Astrocyte of the cerebellum (primary cell): ENCODE data around the gene ARHGEF6.

Experiments
- DNase-seq: peaks from one replicate; pipeline ENCODE4 v3.0.0-alpha.2; 2011; ENCODE audit warnings: low read depth
- H3K4me3 ChIP-seq: 2 replicates; pipeline ENCODE4 v1.5.1; 2011; ENCODE audit warnings: mild to moderate bottlenecking, low read depth, low read length, moderate library complexity
- in situ Hi-C: cut with HindIII; loops from 2 replicates; pipeline ENCODE4 v1.10.0; 2017; ENCODE audit warnings: low sequenced_read_pairs
- TF ChIP-seq, protein P1 (sequence below): IDR thresholded peaks from 2 replicates; pipeline ENCODE4 v1.5.1; 2012; ENCODE audit warnings: low read length, low read depth, moderate library complexity, mild to moderate bottlenecking; ENCODE audit errors: missing control alignments

ARHGEF6 gene

DNA sequence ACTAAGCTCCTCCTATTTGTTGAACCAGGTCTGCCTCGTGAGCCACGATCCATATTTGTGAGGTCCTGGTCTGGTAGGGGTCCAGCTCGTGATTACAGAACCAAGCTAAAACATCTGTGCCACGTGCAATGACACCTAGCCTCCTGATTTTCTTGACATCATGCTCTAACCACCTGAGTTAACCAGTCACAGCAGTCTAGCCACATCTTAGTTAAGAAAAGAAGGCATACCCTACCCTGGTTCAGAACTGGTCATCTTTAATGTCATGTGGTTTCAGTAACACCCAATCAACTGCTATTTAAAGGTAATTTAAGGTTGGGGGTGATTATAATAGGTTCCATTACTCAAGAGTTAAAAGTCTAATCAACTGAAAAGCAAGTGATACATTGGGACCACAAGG, 28.4 kb downstream of the ARHGEF6 start:
- no peak for DNase-seq
- in situ Hi-C loops: no loop called here

DNA sequence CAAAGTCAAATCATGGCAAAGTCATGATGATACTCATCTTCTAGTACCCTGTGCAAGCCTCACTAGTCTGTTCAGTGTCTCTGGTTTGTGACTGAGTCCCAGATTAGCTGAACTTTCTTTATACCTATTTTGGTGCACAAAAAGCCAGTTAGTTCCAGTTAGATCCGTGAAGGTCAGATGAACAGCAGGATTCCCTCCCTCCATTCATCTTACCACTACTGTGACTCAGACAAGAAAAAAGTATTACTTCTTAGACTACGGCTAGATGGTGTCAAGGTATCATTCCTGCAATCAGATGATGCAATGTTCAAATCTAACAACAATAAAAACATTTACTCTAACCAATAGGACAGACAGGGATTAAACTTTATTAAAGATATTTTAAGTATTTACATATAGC, 30.4 kb downstream of the ARHGEF6 start:
- no peak overlapping the region for H3K4me3 ChIP-seq
- TF ChIP-seq, protein P1, sequence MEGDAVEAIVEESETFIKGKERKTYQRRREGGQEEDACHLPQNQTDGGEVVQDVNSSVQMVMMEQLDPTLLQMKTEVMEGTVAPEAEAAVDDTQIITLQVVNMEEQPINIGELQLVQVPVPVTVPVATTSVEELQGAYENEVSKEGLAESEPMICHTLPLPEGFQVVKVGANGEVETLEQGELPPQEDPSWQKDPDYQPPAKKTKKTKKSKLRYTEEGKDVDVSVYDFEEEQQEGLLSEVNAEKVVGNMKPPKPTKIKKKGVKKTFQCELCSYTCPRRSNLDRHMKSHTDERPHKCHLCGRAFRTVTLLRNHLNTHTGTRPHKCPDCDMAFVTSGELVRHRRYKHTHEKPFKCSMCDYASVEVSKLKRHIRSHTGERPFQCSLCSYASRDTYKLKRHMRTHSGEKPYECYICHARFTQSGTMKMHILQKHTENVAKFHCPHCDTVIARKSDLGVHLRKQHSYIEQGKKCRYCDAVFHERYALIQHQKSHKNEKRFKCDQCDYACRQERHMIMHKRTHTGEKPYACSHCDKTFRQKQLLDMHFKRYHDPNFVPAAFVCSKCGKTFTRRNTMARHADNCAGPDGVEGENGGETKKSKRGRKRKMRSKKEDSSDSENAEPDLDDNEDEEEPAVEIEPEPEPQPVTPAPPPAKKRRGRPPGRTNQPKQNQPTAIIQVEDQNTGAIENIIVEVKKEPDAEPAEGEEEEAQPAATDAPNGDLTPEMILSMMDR: no peak
- peak; percentile 13 for DNase-seq
- in situ Hi-C loops: no loop called here

More for the DNA sequence above, 28.4 kb downstream of the ARHGEF6 start:
- TF ChIP-seq, protein P1: no peak
- no peak overlapping the region for H3K4me3 ChIP-seq

DNA sequence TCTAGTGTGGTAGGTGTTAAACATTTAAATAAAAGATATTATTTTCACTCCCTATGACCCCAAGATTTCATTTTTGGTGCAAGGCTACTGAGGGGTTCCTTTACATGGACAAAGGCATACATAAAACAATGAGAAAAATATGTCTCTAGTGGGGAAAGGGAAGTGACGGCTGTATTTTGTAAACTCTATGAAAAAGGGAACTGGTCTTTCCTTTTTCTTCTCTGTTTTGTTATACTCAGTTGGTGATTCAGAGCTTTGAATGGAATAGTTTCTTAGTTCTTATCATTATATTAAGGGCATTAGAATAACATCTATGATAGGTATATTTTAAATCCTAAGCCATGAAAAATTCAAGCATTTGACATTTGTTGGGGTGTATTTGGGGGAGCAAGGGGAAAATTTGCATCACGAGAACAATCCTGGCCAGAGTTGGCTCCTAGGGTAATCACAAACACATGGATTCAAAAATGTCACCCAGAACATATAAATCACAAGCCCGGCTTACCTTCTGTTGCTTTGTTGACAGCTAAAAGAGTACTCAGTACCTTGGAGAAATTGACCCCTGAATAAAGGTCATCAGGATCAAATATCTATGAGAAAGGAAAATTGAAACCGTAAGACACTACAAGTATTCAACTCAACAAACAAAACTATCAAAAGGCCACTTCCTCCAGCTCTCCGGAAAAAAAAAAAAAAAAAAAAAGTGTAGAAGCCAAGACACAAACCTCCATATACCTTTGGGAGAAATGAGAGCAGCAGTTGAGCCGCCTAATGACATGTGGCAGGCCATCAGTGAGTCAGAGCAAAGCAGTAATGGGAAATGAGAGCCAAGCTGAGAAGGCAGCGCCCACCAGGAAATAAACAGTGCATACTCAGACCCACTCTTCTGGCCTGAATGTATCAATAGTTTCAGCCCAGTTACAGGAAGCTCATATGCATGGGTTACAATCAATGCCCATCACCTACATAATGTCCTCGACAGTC, 33.4 kb downstream of the ARHGEF6 start:
- DNase-seq: no peak
- no peak overlapping the region for H3K4me3 ChIP-seq
- in situ Hi-C loops: no loop called here
- TF ChIP-seq, protein P1: no peak

DNA sequence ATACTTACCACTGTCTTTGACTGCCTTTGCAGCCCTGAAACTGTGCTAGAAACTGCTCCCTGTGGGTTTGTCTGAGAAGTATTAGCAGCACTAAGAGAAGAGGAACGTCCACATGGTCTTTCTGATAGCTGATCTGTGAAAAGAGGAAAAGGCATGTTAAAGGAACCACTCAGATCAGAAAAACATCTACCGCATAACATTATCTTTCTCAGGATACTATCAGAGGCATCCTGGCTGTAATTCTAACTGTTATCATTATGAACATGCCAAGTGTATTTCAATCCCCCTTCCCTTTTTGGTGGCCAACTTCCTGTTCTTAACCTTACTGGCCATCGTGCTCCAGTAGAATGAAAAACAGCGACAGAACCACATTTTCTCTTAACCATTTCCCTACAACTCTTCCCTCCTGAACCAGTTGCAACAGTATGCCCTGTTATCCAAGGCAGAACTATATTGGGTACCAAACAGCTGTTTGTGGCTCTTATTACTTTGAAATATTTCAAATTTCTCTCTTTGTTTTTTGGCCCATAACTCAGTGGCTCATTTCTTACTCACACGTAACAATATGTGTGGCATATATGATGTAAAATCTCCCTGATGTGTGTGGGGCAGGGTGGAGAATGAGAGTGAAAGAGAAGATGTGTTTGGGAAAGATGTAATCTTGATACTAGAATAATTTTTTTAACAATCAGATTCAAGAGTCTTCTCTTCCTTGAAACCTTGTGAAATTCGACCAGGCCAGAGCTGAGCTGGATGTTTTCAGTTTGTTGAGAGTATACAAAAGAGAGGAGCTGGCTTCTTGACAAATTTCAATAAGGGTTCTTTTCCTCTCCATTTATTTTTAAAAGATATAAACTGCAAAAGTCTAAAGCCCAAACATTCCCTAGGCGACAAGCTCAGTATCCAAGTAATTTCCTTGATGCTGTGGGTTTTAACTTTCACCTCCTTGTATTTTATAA, 35.2 kb downstream of the ARHGEF6 start:
- DNase-seq: no peak
- TF ChIP-seq, protein P1: no peak
- in situ Hi-C loops: no loop called here
- no peak overlapping the region for H3K4me3 ChIP-seq

DNA sequence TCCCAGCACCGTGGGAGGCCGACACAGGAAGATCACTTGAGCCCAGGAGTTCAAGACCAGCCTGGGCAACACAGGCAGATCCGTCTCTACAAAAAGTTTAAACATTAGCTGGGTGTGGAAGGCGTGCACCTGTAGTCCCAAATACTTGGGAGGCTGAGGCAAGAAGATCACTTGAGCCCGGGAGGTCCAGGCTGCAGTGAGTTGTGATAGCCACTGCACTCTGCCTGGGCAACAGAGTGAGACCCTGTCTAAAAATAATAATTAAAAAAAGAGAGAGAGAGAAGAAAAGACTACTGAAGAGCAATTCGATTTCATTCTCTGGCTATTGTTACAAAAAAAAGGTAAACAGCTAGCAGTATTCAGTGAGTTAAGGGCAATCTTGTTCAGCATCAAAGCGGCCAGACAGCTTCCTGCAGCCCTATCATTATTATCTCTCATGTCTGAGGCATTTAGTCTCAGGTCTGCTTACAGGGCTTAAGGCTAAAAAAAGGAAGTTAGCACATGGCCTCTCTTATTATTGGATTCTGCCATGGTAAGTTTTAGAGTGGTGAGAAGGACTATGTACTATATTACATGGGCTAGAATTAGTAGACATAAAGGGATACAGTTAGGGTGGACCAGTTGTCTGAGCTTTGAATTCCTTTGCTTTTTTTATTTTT, 37.9 kb downstream of the ARHGEF6 start:
- TF ChIP-seq, protein P1: no peak
- in situ Hi-C loops: no loop called here
- no peak for DNase-seq
- H3K4me3 ChIP-seq: no peak overlapping the region

DNA sequence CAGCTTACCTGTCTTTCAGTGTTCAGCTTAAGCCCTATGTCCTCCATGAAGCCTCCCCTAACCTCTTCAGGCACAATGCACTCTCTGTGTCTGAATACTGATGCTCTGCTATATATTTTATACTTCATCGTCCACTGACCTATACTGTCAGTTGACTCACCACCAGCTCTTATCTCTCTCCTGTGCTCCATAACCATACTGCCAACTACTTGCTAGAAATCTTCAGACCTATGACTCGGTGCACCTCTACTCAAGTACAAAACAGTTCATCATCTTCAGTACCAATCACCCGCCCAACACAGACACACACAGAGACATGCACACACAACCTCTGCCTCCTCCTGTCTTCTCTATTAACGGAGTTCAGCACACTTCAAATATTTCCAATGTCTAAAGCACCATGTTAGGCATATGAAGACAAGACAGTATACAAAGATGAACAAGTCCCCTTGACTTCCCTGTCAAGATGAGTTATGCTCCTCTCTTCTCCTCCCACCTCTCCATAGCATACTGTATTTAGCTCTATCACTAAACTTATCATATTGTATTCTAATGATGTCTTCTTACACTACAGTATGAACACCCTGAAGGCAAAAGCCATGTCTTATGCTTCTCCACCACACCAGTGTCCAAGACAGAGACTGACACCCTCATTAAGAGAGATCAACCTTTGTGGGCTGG, 42.5 kb downstream of the ARHGEF6 start:
- DNase-seq: no peak
- in situ Hi-C loops: no loop called here
- no peak overlapping the region for H3K4me3 ChIP-seq
- TF ChIP-seq, protein P1: no peak
